Raji (cell line): Measurements from ENCODE around the gene RXFP2.

Source experiments
- POLR2A ChIP-seq: IDR thresholded peaks from 2 replicates; pipeline ENCODE4 v1.6.1; 2011; ENCODE audit warnings: low read depth, low read length, control low read depth; ENCODE audit not compliant: insufficient read depth

Gene RXFP2, protein sequence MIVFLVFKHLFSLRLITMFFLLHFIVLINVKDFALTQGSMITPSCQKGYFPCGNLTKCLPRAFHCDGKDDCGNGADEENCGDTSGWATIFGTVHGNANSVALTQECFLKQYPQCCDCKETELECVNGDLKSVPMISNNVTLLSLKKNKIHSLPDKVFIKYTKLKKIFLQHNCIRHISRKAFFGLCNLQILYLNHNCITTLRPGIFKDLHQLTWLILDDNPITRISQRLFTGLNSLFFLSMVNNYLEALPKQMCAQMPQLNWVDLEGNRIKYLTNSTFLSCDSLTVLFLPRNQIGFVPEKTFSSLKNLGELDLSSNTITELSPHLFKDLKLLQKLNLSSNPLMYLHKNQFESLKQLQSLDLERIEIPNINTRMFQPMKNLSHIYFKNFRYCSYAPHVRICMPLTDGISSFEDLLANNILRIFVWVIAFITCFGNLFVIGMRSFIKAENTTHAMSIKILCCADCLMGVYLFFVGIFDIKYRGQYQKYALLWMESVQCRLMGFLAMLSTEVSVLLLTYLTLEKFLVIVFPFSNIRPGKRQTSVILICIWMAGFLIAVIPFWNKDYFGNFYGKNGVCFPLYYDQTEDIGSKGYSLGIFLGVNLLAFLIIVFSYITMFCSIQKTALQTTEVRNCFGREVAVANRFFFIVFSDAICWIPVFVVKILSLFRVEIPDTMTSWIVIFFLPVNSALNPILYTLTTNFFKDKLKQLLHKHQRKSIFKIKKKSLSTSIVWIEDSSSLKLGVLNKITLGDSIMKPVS

DNA sequence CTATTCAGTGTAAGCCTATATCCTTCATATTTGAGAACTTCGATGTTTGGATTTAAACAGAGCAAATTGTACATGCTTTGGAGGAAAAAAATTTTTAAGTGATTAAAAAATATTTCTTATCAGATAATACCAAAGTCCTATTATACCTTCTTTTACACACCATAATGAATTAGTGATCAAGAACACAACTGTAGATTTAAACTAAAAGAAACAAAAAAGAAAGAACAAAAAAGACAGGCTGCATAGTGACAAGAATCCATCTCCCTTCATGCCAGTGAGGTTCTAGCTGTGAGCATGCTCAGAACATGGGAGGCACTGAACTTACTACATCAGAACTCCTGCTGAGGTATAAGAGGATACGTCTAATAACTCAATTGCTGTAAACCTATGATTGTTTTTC is at the start of gene RXFP2:
TSS of gene RXFP2 (plus strand) at position 301 of the 400 bp plus-strand sequence. CDS start at position 388, 87 bp downstream.
- no peak for TF ChIP-seq POLR2A

DNA sequence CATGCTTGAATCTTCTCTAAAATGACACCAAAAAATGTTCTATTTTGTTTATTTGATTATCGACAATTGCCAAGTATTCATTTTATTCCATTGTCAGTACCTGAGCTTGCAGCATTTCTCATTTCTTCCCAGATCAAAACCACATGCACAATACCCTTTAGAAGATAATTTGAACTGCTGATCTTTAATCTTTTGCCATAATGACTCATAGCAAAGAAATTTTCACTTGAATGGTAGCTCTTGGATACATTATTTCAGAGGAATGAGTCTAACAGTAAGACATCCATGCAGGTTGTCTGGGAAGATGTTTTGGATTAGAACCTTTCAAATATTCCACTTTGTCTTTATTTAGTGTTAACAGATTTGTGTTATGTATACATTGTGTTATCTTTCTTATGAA is 42.0 kb upstream of the RXFP2 start:
- TF ChIP-seq POLR2A, result no peak

DNA sequence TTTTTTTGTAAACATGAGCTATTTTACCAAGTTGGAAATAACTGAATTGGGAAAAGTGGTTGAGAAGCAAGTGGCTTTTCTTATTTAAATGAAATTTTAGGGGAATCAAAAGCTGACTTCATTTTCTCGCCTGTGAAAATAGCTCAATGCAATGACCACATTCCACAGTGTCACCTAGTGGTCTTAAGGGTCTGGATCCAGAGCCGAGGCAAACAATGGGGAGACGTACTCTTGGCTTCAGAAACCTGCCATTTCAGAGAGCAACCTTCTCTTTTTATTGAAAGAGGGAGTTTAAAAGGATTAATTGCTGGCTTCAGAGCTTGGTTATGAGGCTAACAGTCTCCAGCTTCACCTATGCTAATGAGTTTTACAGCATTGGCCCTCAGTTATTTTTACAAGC is 39.7 kb upstream of the RXFP2 start:
- TF ChIP-seq POLR2A, result no peak

DNA sequence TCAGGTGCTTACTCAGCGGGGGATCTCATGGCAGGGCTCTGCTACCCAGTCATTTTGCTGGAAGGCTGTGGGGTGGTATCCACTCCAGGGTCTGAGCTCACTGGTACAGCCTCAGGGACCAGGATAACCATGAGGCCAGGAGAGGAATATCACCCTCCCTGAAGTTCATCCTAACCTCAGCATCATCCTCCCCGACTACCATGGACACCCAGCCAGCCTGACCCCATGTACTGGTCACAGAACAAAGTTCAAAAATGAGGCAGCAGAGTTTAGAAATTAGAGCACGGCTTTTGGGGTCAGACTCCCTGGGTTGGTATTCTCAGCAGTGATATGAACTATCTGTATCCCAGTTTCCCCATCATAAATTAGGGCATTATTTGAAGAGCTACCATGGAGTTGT is 35.5 kb upstream of the RXFP2 start:
- TF ChIP-seq POLR2A, result no peak

DNA sequence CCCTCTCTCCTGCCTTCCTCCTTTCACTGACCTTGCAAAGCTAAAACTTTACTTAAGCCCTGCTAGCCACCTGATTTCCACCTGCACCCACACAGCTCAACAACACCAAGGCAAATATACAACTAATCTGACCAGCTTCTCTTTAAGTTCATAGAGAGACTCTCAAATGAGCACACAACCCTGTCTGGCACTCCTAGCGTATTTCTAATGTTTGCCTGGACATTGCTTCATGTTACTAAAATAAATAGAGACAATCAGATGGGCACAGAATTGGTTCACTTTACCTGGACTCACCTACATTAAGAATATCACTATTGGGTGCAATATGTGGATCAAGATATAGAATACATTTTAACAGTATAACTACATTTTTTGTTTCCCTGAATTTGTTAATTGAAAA is 33.2 kb upstream of the RXFP2 start:
- no peak for TF ChIP-seq POLR2A

DNA sequence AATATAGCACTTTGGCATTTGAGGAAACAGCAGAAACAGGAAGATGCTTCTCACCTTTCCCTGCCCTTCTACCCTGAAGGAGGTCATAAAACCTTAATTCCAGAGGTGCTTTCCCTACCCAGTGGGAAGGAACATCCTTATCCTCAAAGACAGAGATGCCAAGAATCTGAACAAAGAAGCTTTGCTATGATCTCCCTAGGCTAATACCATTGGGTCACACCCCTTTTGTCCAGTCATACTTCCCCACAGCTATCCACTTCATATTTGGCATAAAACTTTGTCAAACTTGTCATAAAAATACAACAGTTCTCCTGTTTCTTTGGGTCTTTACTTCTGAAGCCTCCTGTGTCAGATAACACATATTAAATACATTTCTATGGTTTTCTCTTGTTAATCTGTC is 21.7 kb upstream of the RXFP2 start:
- TF ChIP-seq POLR2A, result no peak

- no peak for TF ChIP-seq POLR2A
Observed at GRCh38 chr13:31719214-31719613, 20.1 kb upstream of the RXFP2 start.

GRCh38 chr13:31722673-31723072 is 16.7 kb upstream of the RXFP2 start:
- no peak for TF ChIP-seq POLR2A

DNA sequence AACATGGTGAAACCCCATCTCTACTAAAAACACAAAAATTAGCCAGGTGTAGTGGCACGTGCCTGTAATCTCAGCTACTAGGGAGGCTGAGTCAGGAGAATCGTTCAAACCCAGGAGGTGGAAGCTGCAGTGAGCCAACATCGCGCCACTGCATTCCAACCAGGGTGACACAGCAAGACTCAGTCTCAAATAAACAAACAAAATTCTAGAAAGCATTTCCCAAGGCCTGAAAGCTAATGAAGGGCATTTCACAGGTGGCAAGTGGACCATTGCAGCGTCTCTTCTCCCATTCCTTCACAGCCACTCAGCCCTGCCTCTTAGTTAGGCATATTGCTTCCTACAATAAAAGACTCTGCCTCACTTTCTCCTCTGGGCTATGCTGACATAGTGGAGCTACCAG is 13.5 kb upstream of the RXFP2 start:
- no peak for TF ChIP-seq POLR2A

GRCh38 chr13:31731921-31732320 is 7.4 kb upstream of the RXFP2 start:
- TF ChIP-seq POLR2A, result no peak

GRCh38 chr13:31733066-31733465 is 6.3 kb upstream of the RXFP2 start:
- no peak for TF ChIP-seq POLR2A

DNA sequence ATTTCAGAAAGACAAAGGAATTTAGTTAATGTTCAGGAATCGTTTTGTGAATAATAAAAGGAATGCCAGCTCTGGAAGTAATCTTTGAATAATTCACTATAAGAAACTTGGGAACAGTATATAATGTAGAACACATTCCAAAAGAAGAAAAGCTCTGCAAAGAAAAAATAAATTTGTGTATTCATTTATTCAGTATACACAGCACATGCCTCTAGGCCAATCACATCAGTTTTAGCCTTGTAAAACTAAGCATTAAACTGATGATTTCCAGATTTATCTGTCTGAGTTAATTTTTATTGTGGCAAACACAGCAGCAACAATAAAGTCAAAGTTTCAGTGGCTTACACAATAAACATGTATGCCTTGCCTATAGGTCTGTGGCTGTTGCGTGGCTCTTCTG is 5.7 kb upstream of the RXFP2 start:
- TF ChIP-seq POLR2A, result no peak

DNA sequence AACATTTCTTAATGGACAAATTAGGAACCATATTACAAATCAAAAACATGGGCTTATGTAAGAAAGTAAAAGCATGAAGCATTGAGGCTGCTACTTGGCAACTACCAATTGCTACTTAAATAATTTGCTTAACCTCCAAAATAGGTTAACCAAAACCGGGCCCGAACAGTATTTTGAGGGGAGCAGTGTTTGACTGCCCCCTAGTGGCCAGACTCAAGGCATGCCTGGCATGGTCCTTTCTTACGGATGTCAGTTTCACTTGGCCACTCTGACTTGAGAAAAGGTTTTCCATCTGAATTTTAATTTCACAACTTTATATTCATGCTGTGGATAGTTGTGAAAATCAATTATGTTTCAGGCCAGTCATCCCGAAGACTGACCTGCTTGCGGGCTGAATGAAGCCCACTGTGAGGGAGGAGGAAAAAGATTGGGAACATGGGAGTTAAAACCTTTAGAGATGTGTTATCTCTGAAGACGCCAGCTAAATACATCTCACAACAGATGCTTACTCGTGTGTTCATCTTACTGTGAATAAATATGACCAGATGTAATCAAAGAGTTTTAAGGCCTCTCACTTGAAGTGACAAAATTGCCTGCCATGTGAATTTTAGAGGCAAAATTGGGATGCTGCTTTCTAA is 2.9 kb downstream of the RXFP2 start:
- TF ChIP-seq POLR2A, result no peak

DNA sequence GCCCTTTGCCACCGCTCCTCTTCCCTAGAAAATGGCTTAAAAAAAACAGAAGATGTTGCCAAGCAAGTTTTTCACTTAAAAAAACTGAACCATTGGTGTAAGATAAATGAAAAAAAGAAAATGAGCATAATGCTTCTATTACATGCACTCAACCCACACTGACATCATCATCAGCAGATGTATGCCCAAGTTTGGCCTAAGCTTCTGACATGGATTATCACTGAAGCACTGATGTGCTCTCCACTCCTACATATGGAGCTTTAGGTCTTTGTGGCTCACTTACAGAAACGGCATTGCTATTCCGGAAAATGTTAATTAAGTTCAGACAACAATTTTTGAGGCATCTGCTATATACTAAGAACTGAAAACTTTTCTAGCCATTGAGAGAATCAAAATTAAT is 8.0 kb downstream of the RXFP2 start:
- no peak for TF ChIP-seq POLR2A

GRCh38 chr13:31747966-31748365 is 8.6 kb downstream of the RXFP2 start:
- no peak for TF ChIP-seq POLR2A

DNA sequence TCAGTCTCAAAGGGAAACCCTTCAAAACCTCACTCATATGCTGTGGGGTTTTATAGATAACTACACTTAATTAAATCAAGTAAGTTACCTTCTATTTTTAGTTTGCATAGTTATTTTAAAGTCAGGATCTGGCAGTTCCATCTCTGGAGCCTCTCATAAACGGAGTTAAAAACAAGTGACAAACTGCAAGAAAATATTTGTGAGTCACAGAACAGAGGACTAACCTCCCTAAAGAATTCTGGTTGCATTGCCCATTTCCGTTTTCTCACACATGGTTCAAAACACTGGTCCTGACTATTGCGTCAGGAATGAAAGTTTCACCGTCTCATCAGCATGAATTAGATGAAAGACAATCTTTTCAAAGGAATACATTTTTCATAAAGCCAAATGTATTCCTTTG is 10.6 kb downstream of the RXFP2 start:
- TF ChIP-seq POLR2A, result no peak
